C4-2B (cell line): ENCODE data around the gene PPP2R5A.
"Not testable (repeated sequence)": the region's sequence is repeated elsewhere in the genome, so short reads cannot be mapped to it uniquely, and the experiment has no call there.

ENCODE experiments used
- ZFX ChIP-seq: fragments of 450-650 bp; IDR thresholded peaks from 2 replicates; pipeline ENCODE4 v1.6.1; 2017
- TF ChIP-seq, protein P1 (sequence below): fragments of 450-650 bp; conservative IDR thresholded peaks from 2 replicates; pipeline ENCODE4 v1.5.1; 2017; ENCODE audit warnings: mild to moderate bottlenecking

DNA sequence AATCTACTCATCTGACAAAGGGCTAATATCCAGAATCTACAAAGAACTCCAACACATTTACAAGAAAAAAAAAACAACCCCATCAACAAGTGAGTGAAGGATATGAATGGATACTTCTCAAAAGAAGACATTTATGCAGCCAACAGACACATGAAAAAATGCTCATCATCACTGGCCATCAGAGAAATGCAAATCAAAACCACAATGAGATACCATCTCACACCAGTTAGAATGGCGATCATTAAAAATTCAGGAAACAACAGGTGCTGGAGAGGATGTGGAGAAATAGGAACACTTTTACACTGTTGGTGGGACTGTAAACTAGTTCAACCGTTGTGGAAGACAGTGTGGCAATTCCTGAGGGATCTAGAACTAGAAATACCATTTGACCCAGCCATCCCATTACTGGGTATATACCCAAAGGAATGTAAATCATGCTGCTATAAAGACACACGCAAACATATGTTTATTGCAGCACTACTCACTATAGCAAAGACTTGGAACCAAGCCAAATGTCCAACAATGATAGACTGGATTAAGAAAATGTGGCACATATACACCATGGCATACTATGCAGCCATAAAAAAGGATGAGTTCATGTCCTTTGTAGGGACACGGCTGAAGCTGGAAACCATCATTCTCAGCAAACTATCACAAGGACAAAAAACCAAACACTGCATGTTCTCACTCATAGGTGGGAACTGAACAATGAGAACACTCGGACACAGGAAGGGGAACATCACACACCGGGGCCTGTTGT is 110.6 kb downstream of the PPP2R5A start:
- TF ChIP-seq, protein P1, sequence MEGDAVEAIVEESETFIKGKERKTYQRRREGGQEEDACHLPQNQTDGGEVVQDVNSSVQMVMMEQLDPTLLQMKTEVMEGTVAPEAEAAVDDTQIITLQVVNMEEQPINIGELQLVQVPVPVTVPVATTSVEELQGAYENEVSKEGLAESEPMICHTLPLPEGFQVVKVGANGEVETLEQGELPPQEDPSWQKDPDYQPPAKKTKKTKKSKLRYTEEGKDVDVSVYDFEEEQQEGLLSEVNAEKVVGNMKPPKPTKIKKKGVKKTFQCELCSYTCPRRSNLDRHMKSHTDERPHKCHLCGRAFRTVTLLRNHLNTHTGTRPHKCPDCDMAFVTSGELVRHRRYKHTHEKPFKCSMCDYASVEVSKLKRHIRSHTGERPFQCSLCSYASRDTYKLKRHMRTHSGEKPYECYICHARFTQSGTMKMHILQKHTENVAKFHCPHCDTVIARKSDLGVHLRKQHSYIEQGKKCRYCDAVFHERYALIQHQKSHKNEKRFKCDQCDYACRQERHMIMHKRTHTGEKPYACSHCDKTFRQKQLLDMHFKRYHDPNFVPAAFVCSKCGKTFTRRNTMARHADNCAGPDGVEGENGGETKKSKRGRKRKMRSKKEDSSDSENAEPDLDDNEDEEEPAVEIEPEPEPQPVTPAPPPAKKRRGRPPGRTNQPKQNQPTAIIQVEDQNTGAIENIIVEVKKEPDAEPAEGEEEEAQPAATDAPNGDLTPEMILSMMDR = not testable (repeated sequence)
- not testable (repeated sequence) for TF ChIP-seq ZFX
